GM19463 (cell line): ENCODE results near the gene SUN1.
A peak's percentile ranks its signal among the peaks of the same experiment; 100 is the strongest.
"Not testable (repeated sequence)": the region's sequence is repeated elsewhere in the genome, so short reads cannot be mapped to it uniquely, and the experiment has no call there.

Experiments used
- ATAC-seq: cut with Tn5 transposase; IDR thresholded peaks from one replicate; pipeline ENCODE4 v1.9.1; 2021; ENCODE audit warnings: mild to moderate bottlenecking, moderate library complexity; ENCODE audit not compliant: unreplicated experiment

The SUN1 gene

GRCh38 chr7:803243-803635 is 29.0 kb upstream of the SUN1 start:
- no peak for ATAC-seq

- ATAC-seq = not testable (repeated sequence)
Measured at GRCh38 chr7:803796-804195, 28.5 kb upstream of the SUN1 start.

GRCh38 chr7:805261-805660 is 27.0 kb upstream of the SUN1 start:
- no peak for ATAC-seq

GRCh38 chr7:815284-816216 is 16.7 kb upstream of the SUN1 start:
- ATAC-seq = no peak

GRCh38 chr7:816300-816750 is 16.0 kb upstream of the SUN1 start:
- ATAC-seq = peak; percentile 94

- ATAC-seq = peak; percentile 15
Measured at GRCh38 chr7:816751-817671, 15.3 kb upstream of the SUN1 start.

GRCh38 chr7:818031-818699 is 14.1 kb upstream of the SUN1 start:
- no peak for ATAC-seq

- no peak for ATAC-seq
Measured at GRCh38 chr7:820341-820740, 11.9 kb upstream of the SUN1 start.

- no peak for ATAC-seq
Measured at GRCh38 chr7:821688-822087, 10.6 kb upstream of the SUN1 start.

- ATAC-seq = no peak
Measured at GRCh38 chr7:822692-823276, 9.5 kb upstream of the SUN1 start.

- ATAC-seq = no peak
Measured at GRCh38 chr7:823649-824048, 8.6 kb upstream of the SUN1 start.

GRCh38 chr7:824081-824480 is 8.2 kb upstream of the SUN1 start:
- ATAC-seq = no peak

- ATAC-seq = no peak
Measured at GRCh38 chr7:824664-825063, 7.6 kb upstream of the SUN1 start.

GRCh38 chr7:825386-825785 is 6.9 kb upstream of the SUN1 start:
- ATAC-seq = no peak

- no peak for ATAC-seq
Measured at GRCh38 chr7:826230-826917, 5.9 kb upstream of the SUN1 start.

GRCh38 chr7:828793-829561 is 3.3 kb upstream of the SUN1 start:
- no peak for ATAC-seq

GRCh38 chr7:830069-830468 is 2.2 kb upstream of the SUN1 start:
- no peak for ATAC-seq

GRCh38 chr7:831596-832166 is 595 bp upstream of the SUN1 start:
- ATAC-seq = peak; percentile 68

- no peak for ATAC-seq
Measured at GRCh38 chr7:832968-833424, 720 bp downstream of the SUN1 start.
